Measurements from ENCODE around the gene MYOM1. TPM values are rescaled to one million over a fixed set of nuclear protein-coding genes. Genes with fewer than 3 reads are reported as not detected.

Gene MYOM1
- total RNA-seq, 1 donor from 2014 or later: 4.9 TPM

DNA sequence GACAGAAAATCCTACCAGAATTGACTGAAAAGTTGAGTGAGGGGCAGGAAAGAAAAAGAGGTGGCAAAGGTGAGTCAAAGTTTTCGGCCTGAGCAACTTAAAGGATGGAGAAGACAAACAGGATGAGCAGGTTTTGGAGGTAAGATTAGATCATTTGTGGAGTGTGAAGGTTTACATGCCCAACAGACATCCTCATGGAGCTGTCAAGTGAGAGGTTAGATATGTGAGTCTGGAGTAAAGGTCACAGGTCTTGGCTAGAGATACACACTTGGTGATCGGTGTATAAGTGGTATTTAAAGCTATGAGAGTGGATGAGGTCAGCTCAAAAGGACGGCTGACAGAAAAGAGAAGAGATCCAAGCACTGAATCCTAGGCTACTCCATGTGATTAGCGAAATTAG lies 16.7 kb upstream of the MYOM1 start:
- H3K4me1 Mint-ChIP-seq: no peaks in the 10 kb centered on the region
- POLR2A ChIA-PET: no interaction called here
- TF ChIP-seq, protein P1, sequence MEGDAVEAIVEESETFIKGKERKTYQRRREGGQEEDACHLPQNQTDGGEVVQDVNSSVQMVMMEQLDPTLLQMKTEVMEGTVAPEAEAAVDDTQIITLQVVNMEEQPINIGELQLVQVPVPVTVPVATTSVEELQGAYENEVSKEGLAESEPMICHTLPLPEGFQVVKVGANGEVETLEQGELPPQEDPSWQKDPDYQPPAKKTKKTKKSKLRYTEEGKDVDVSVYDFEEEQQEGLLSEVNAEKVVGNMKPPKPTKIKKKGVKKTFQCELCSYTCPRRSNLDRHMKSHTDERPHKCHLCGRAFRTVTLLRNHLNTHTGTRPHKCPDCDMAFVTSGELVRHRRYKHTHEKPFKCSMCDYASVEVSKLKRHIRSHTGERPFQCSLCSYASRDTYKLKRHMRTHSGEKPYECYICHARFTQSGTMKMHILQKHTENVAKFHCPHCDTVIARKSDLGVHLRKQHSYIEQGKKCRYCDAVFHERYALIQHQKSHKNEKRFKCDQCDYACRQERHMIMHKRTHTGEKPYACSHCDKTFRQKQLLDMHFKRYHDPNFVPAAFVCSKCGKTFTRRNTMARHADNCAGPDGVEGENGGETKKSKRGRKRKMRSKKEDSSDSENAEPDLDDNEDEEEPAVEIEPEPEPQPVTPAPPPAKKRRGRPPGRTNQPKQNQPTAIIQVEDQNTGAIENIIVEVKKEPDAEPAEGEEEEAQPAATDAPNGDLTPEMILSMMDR (IDR thresholded peaks at IDR 0.05): no peak
- no peaks in the 10 kb centered on the region for H3K27me3 Mint-ChIP-seq
- no peak for DNase-seq
- intact Hi-C loops (cut with micrococcal nuclease): no loop called here
- CTCF ChIA-PET: no interaction called here
- no peak for ATAC-seq (ENCODE audit: low read depth)
- peaks cover 7% of the 10 kb centered on the region for H3K9me3 Mint-ChIP-seq
- H3K36me3 Mint-ChIP-seq (ENCODE audit: low read depth): peaks cover 15% of the 10 kb centered on the region
- no peak overlapping the region for H3K27ac Mint-ChIP-seq
- no peak overlapping the region for H3K4me3 Mint-ChIP-seq

GRCh38 chr18:3235846-3236245 lies 16.1 kb upstream of the MYOM1 start:
- no peaks in the 10 kb centered on the region for H3K4me1 Mint-ChIP-seq
- CTCF ChIA-PET: no interaction called here

DNA sequence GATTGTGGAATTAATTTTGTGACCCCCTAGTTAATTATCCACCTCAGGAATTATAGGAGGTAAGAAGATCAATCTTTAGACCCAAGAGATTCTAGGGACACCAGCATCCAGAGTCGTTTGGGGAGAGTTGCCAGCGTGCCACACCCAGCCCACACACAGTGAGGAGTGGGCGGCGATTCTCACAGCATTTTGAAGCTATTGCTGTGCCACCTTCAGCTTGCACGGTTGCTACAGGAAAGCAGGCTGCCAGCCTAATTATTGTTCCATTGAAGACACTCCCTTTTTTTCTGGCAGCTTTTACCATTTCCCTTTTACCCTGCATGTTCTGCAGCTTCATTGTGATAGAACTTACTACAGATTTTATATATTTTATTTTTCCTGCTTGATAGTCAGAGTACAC lies 14.7 kb upstream of the MYOM1 start:
- H3K27ac Mint-ChIP-seq: no peak overlapping the region
- DNase-seq: no peak
- ChIA-PET CTCF (interaction anchor here (1.1 kb wide), 2 partner anchors 12 to 83 kb away, joined by 5 to 6 read pairs; no protein-coding TSS in a partner anchor), POLR2A (no interaction called here)
- intact Hi-C loops (cut with micrococcal nuclease): no loop called here
- H3K36me3 Mint-ChIP-seq (ENCODE audit: low read depth): peaks cover 2% of the 10 kb centered on the region
- ATAC-seq (ENCODE audit: low read depth): no peak
- H3K27me3 Mint-ChIP-seq: no peaks in the 10 kb centered on the region
- H3K9me3 Mint-ChIP-seq: no peaks in the 10 kb centered on the region
- H3K4me1 Mint-ChIP-seq: no peaks in the 10 kb centered on the region
- no peak overlapping the region for H3K4me3 Mint-ChIP-seq
- TF ChIP-seq, protein P1 (IDR thresholded peaks at IDR 0.05): no peak

More at GRCh38 chr18:3235846-3236245, 16.1 kb upstream of the MYOM1 start:
- Mint-ChIP-seq H3K27me3 (no peaks in the 10 kb centered on the region), H3K4me3 (no peak overlapping the region), H3K36me3 (ENCODE audit: low read depth) (peaks cover 9% of the 10 kb centered on the region), H3K27ac (no peak overlapping the region), H3K9me3 (peaks cover 6% of the 10 kb centered on the region)
- no peak for DNase-seq
- POLR2A ChIA-PET: no interaction called here
- intact Hi-C loops (cut with micrococcal nuclease): no loop called here
- no peak for ATAC-seq (ENCODE audit: low read depth)
- TF ChIP-seq, protein P1 (IDR thresholded peaks at IDR 0.05): no peak

DNA sequence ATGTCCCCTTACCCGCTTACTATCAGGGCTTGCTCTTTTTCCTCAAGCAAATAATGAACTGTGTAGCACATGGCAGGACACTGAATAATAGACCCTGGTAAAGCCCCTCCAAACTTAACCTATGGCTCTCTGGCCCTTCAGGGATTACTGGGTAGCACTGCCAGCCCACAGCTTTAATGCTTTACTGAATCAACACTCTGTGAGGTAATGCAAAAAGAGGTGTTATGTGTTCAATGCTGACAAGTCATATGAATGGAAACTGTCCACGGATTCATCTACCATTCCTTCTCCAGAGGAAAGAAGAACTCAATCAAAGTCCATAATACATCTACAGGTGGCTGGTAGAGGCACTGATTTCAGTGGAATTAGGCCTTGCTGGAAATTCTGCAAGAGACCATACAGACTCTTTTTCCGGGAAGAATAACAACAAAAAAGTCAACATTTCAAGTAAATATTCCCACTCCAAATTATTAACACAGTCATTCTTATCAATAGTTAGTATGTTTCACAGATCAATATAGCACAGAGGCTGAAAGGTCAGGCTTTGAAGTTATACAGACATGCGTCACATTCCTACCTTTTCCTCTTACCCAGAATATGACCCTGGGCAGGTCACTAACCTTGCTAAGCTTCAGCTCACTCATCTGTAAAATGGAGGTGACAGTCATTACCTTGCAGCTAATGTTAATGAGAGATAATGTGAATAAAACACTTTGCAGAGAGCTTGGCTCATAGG lies 13.8 kb upstream of the MYOM1 start:
- no peaks in the 10 kb centered on the region for H3K4me1 Mint-ChIP-seq
- ChIA-PET CTCF (interaction anchor here (1.1 kb wide), 2 partner anchors 13 to 82 kb away, joined by 5 to 6 read pairs; no protein-coding TSS in a partner anchor), POLR2A (no interaction called here)
- H3K27me3 Mint-ChIP-seq: no peaks in the 10 kb centered on the region
- intact Hi-C loops (cut with micrococcal nuclease): no loop called here
- DNase-seq (no peak), ATAC-seq (ENCODE audit: low read depth) (no peak)
- no peak overlapping the region for H3K27ac Mint-ChIP-seq
- no peaks in the 10 kb centered on the region for H3K9me3 Mint-ChIP-seq
- H3K4me3 Mint-ChIP-seq: no peak overlapping the region
- TF ChIP-seq, protein P1 (IDR thresholded peaks at IDR 0.05): no peak
- H3K36me3 Mint-ChIP-seq (ENCODE audit: low read depth): peaks cover 2% of the 10 kb centered on the region

DNA sequence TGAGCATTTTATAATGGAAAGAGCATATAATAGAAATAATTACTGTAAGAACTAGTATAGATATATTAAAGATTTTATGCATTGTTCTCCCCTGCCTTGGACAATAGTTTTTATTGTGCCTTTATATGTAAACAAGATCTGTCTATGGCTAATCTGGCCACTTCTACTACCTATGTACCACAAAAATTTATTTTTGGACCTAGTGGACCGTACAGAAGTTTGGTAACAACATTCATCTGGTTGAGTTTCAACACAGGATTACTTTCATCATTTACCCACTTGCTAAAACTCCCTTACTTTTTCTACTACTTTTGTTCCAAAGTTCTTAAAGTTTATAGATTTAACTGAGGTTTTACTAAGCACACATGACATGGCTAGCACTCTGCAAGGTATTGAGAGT lies 13.2 kb upstream of the MYOM1 start:
- CTCF ChIA-PET: no interaction called here
- H3K36me3 Mint-ChIP-seq (ENCODE audit: low read depth): peaks cover 2% of the 10 kb centered on the region
- POLR2A ChIA-PET: no interaction called here

More for the DNA sequence above, 13.2 kb upstream of the MYOM1 start:
- DNase-seq: no peak
- Mint-ChIP-seq H3K27ac (no peak overlapping the region), H3K9me3 (no peaks in the 10 kb centered on the region), H3K27me3 (no peaks in the 10 kb centered on the region), H3K4me1 (no peaks in the 10 kb centered on the region), H3K4me3 (no peak overlapping the region)
- ATAC-seq (ENCODE audit: low read depth): no peak
- TF ChIP-seq, protein P1 (IDR thresholded peaks at IDR 0.05): no peak
- intact Hi-C loops (cut with micrococcal nuclease): no loop called here
